ENCODE results near the gene SENP6. TPM values are rescaled to one million over a fixed set of nuclear protein-coding genes. Genes with fewer than 3 reads are reported as not detected.

SENP6 gene
- total and polyA plus RNA-seq, 2 donors (not counting 1 experiment from before 2014, with no cell fraction given): 30.8 to 161 TPM

DNA sequence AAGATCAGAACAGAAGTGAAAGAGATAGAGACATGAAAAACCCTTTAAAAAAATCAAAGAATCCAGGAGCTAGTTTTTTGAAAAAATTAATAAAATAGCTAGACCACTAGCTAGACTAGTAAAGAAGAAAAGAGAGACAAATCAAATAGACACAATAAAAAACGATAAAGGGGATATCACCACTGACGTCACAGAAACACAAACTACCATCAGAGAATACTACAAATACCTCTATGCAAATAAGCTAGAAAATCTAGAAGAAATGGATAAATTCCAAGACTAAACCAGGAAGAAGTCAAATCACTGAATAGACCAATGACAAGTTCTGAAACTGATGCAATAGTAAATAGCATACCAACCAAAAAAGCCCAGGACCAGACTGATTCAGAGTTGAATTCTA is 29.6 kb upstream of the SENP6 start:
- Histone ChIP-seq H3K36me3 (replicated peaks in 1 of 2; ENCODE audit: control extremely low read depth in 1 of 2, control insufficient read depth in 1 of 2, extremely low read depth in 1 of 2, insufficient read depth in 2 of 2, low read length in 1 of 2) (no peaks in the 10 kb centered on the region), H3K4me1 (ENCODE audit: control insufficient read depth in 2 of 2, insufficient read depth in 2 of 2, low read length in 2 of 2) (no peaks in the 10 kb centered on the region), H3K4me2 (replicated peaks; ENCODE audit: low read depth, low read length, poor library complexity, severe bottlenecking) (no peak overlapping the region), H2AFZ (ENCODE audit: insufficient read depth, low read depth, low read length, poor library complexity, severe bottlenecking) (no peak overlapping the region), H3K27ac (ENCODE audit: low read length in 2 of 2) (no peak overlapping the region), H3K4me3 (ENCODE audit: control extremely low read depth in 1 of 5, extremely low read depth in 1 of 5, insufficient read depth in 1 of 5, low read depth in 2 of 5, low read length in 4 of 5) (no peak overlapping the region), H3K79me2 (ENCODE audit: control insufficient read depth, insufficient read depth, low read length) (no peaks in the 10 kb centered on the region), H3K9me3 (ENCODE audit: control extremely low read depth in 1 of 3, control insufficient read depth in 2 of 3, insufficient read depth in 1 of 3, low read length in 2 of 3) (peaks cover 0 to 10% (median 2%) of the 10 kb centered on the region in 3 donors), H4K20me1 (ENCODE audit: control insufficient read depth, insufficient read depth, low read length, poor library complexity, severe bottlenecking) (no peaks in the 10 kb centered on the region), H3K9ac (ENCODE audit: low read length) (no peak overlapping the region), H3K27me3 (replicated peaks in 1 of 4; ENCODE audit: control extremely low read depth in 1 of 4, control insufficient read depth in 3 of 4, insufficient read depth in 4 of 4, low read length in 3 of 4) (peaks cover 0 to 11% (median 4%) of the 10 kb centered on the region in 4 experiments)
- ATAC-seq (ENCODE audit: low read depth): no peak
- WGBS (ENCODE audit: insufficient coverage): no CpG with 5 or more reads among the region's 2 CpGs
- H3K9me3 Mint-ChIP-seq (ENCODE audit: insufficient read depth): peaks cover 3% of the 10 kb centered on the region
- no peak for TF ChIP-seq EZH2 (IDR thresholded peaks at IDR 0.05; ENCODE audit: borderline replicate concordance, insufficient read depth, low read depth, low read length, poor library complexity, severe bottlenecking)
- TF ChIP-seq, protein P1, sequence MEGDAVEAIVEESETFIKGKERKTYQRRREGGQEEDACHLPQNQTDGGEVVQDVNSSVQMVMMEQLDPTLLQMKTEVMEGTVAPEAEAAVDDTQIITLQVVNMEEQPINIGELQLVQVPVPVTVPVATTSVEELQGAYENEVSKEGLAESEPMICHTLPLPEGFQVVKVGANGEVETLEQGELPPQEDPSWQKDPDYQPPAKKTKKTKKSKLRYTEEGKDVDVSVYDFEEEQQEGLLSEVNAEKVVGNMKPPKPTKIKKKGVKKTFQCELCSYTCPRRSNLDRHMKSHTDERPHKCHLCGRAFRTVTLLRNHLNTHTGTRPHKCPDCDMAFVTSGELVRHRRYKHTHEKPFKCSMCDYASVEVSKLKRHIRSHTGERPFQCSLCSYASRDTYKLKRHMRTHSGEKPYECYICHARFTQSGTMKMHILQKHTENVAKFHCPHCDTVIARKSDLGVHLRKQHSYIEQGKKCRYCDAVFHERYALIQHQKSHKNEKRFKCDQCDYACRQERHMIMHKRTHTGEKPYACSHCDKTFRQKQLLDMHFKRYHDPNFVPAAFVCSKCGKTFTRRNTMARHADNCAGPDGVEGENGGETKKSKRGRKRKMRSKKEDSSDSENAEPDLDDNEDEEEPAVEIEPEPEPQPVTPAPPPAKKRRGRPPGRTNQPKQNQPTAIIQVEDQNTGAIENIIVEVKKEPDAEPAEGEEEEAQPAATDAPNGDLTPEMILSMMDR (IDR thresholded peaks at IDR 0.05): no peak
- H3K27me3 Mint-ChIP-seq: peaks cover 38% of the 10 kb centered on the region
- CTCF ChIA-PET: no interaction called here
- peaks cover 2% of the 10 kb centered on the region for H3K4me1 Mint-ChIP-seq
- no peak for DNase-seq
- intact Hi-C loops (cut with micrococcal nuclease): no loop called here
- no peak overlapping the region for H3K27ac Mint-ChIP-seq
- POLR2A ChIA-PET: no interaction called here
- H3K4me3 Mint-ChIP-seq: no peak overlapping the region

DNA sequence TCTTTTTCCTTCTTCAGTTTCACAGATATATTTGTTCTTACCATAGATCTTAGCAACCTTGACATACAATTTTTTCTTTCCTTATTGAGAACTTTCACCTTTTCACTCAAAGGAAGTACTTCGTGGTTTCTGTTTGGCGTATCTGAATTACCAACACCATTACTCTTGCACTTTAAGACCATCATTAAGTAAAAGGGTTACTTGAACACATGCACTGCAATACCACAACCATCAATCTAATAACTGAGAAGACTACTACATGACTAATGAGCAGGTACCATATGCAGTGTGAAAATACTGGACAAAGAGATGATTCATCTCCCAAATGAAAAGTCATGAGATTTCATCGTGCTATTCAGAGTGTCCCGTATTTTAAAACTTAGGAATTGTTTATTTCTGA is 21.7 kb upstream of the SENP6 start:
- H3K4me1 ChIP-seq (ENCODE audit: control insufficient read depth in 2 of 2, insufficient read depth in 2 of 2, low read length in 2 of 2): peaks cover 0 to 5% of the 10 kb centered on the region in 2 donors
- Mint-ChIP-seq H3K27me3 (peaks cover 28% of the 10 kb centered on the region), H3K4me3 (peak overlapping the region; percentile 3), H3K27ac (no peak overlapping the region), H3K4me1 (peaks cover 14% of the 10 kb centered on the region), H3K9me3 (ENCODE audit: insufficient read depth) (no peaks in the 10 kb centered on the region)
- TF ChIP-seq, protein P1 (IDR thresholded peaks at IDR 0.05): no peak
- TF ChIP-seq EZH2 (IDR thresholded peaks at IDR 0.05; ENCODE audit: borderline replicate concordance, insufficient read depth, low read depth, low read length, poor library complexity, severe bottlenecking): no peak
- no peak overlapping the region for H3K27ac ChIP-seq (ENCODE audit: low read length in 2 of 2)
- ChIA-PET POLR2A (no interaction called here), CTCF (no interaction called here)
- no peaks in the 10 kb centered on the region for H4K20me1 ChIP-seq (ENCODE audit: control insufficient read depth, insufficient read depth, low read length, poor library complexity, severe bottlenecking)
- intact Hi-C loops (cut with micrococcal nuclease): no loop called here
- H2AFZ ChIP-seq (ENCODE audit: insufficient read depth, low read depth, low read length, poor library complexity, severe bottlenecking): peak overlapping the region; percentile 52
- ATAC-seq (ENCODE audit: low read depth) (no peak), DNase-seq (no peak)
- H3K4me3 ChIP-seq (ENCODE audit: control extremely low read depth in 1 of 5, extremely low read depth in 1 of 5, insufficient read depth in 1 of 5, low read depth in 2 of 5, low read length in 4 of 5): no peak overlapping the region
- WGBS (ENCODE audit: insufficient coverage): 100% methylated on average over 2 of the region's 4 CpGs
- no peaks in the 10 kb centered on the region for H3K79me2 ChIP-seq (ENCODE audit: control insufficient read depth, insufficient read depth, low read length)
- H3K9ac ChIP-seq (ENCODE audit: low read length): no peak overlapping the region
- H3K27me3 ChIP-seq (replicated peaks in 1 of 4; ENCODE audit: control extremely low read depth in 1 of 4, control insufficient read depth in 3 of 4, insufficient read depth in 4 of 4, low read length in 3 of 4): peaks cover 0 to 4% (median 0%) of the 10 kb centered on the region in 4 experiments
- H3K36me3 ChIP-seq (replicated peaks in 1 of 2; ENCODE audit: control extremely low read depth in 1 of 2, control insufficient read depth in 1 of 2, extremely low read depth in 1 of 2, insufficient read depth in 2 of 2, low read length in 1 of 2): no peaks in the 10 kb centered on the region
- peak overlapping the region; percentile 30 for H3K4me2 ChIP-seq (replicated peaks; ENCODE audit: low read depth, low read length, poor library complexity, severe bottlenecking)
- no peaks in the 10 kb centered on the region for H3K9me3 ChIP-seq (ENCODE audit: control extremely low read depth in 1 of 3, control insufficient read depth in 2 of 3, insufficient read depth in 1 of 3, low read length in 2 of 3)

Data from B cell (primary cell).